ENCODE data around the gene TMEM178A. TPM values are rescaled to one million over a fixed set of nuclear protein-coding genes. Genes with fewer than 3 reads are reported as not detected.

The TMEM178A gene
- total RNA-seq, 1 experiment from 2014 or later = 7.5 TPM

- H2BK20ac ChIP-seq (ENCODE audit: low read depth, low read length, poor library complexity, severe bottlenecking) = no peak overlapping the region
- H2BK15ac ChIP-seq (ENCODE audit: low read depth, low read length) = no peak overlapping the region
- no peak overlapping the region for H4K91ac ChIP-seq (ENCODE audit: insufficient read length, low read depth, low read length)
- H3K4me1 ChIP-seq (ENCODE audit: insufficient read depth, low read length) = 0 out of 2 replicates have a peak, but pooled peaks cover 7% of the 10 kb centered on the region
- H2BK12ac ChIP-seq (ENCODE audit: insufficient read length, low read depth, low read length) = no peak overlapping the region
- H3K9me3 ChIP-seq (ENCODE audit: control insufficient read depth, low read depth, low read length) = no peaks in the 10 kb centered on the region
- no peak overlapping the region for H4K5ac ChIP-seq (ENCODE audit: insufficient read length, low read depth, low read length)
- H3K27ac ChIP-seq (ENCODE audit: insufficient read length, low read depth, low read length) = no peak overlapping the region
- H3K4ac ChIP-seq (ENCODE audit: low read depth, low read length) = no peak overlapping the region
- DNase-seq = no peak
- no peak overlapping the region for H3K4me2 ChIP-seq (ENCODE audit: insufficient read depth, insufficient read length, low read length)
- Mint-ChIP-seq H3K27ac (peak overlapping the region in 1 of 3 experiments; percentile 19; a peak in 1 of 7 replicates), H3K9me3 (no peaks in the 10 kb centered on the region; a peak in 1 of 5 replicates), H3K4me3 (no peak overlapping the region), H3K4me1 (peaks cover 18 to 21% of the 10 kb centered on the region in 2 experiments), H3K27me3 (ENCODE audit: low read depth) (no peaks in the 10 kb centered on the region), H3K36me3 (ENCODE audit: insufficient read depth in 1 of 3, low read depth in 3 of 3) (no peaks in the 10 kb centered on the region; a peak in 1 of 7 replicates)
- H2BK5ac ChIP-seq (ENCODE audit: insufficient read length, low read length) = no peak overlapping the region
- no peak overlapping the region for H2BK120ac ChIP-seq (ENCODE audit: low read depth, low read length, poor library complexity, severe bottlenecking)
- H4K20me1 ChIP-seq (ENCODE audit: control insufficient read depth, insufficient read depth, insufficient read length) = no peaks in the 10 kb centered on the region
- H2AK5ac ChIP-seq (ENCODE audit: insufficient read length, low read length) = no peak overlapping the region
- H3K9ac ChIP-seq (ENCODE audit: extremely low read depth, insufficient read length, low read length) = no peak overlapping the region
- no peaks in the 10 kb centered on the region for H3K27me3 ChIP-seq (ENCODE audit: insufficient read depth, low read length)
- TF ChIP-seq CTCF (conservative IDR thresholded peaks at IDR 0.05) = no peak
- no peak overlapping the region; the same call in 1 of the 2 replicates for H3K14ac ChIP-seq (ENCODE audit: insufficient read depth, low read length)
- no peaks in the 10 kb centered on the region for H3K79me1 ChIP-seq (ENCODE audit: insufficient read depth, low read depth, low read length, poor library complexity, severe bottlenecking)
- H3T11ph ChIP-seq (ENCODE audit: low read length) = no peak overlapping the region
- no peak overlapping the region for H3K23ac ChIP-seq (ENCODE audit: insufficient read length, low read depth, low read length)
- H3K56ac ChIP-seq (ENCODE audit: insufficient read length, low read depth, low read length) = no peak overlapping the region
- H3K23me2 ChIP-seq (ENCODE audit: insufficient read length, low read depth, low read length, poor library complexity, severe bottlenecking) = no peaks in the 10 kb centered on the region
- H3K79me2 ChIP-seq (ENCODE audit: insufficient read depth, low read length) = no peaks in the 10 kb centered on the region
- H4K8ac ChIP-seq (replicated peaks; ENCODE audit: insufficient read length, low read depth, low read length) = no peak overlapping the region
- no peak overlapping the region for H2AFZ ChIP-seq (ENCODE audit: low read length)
- no peak overlapping the region for H3K18ac ChIP-seq (ENCODE audit: insufficient read length, low read depth, low read length)
- no CpG with 5 or more reads among the region's 1 CpG for WGBS (ENCODE audit: extremely low coverage, insufficient read length, low lambda C conversion rate)
These were observed 19.4 kb downstream of the TMEM178A start for GRCh38 chr2:39685126-39685525.

Measured in H9 (cell line).